Endothelial cell of umbilical vein (primary cell): ENCODE data around the gene APOD. TPM values are rescaled to one million over a fixed set of nuclear protein-coding genes. Genes with fewer than 3 reads are reported as not detected.

Experiments used
- BruUV-seq: library from RNA; stranded (reverse); fragments of 400-500 nt; replicated peaks from 2 replicates; lab custom pipeline; 2021; lab: Mats Ljungman, UMichigan
- CTCF ChIA-PET: fragments of 300-600, 350-600 bp; sonication (Branson Sonifier 250); formaldehyde crosslinking; loops from one replicate; lab custom pipeline; 2021; ENCODE audit warnings: antibody characterized with exemption, inconsistent platforms; lab: Charles Lee
- POLR2A ChIA-PET: fragments of 300-600, 350-600 bp; sonication (Branson Sonifier 250); formaldehyde crosslinking; loops from one replicate; lab custom pipeline; 2021; ENCODE audit warnings: antibody characterized with exemption, inconsistent platforms; lab: Charles Lee
- DNase-seq: peaks from one replicate; pipeline ENCODE4 v3.0.0-alpha.2; 2011; ENCODE audit warnings: low read depth, low spot score
- FAIRE-seq: peaks from 2 replicates; lab custom pipeline; 2011; peaks lifted over from hg19 to GRCh38; lab: Jason Lieb, UNC
- H2AFZ ChIP-seq: 2 replicates; pipeline ENCODE4 v1.6.0; 2012; ENCODE audit warnings: low read depth, low read length, control low read depth, inconsistent platforms
- H3K27ac ChIP-seq: 2 replicates; pipeline ENCODE4 v1.5.1; 2011; ENCODE audit warnings: low read depth, mild to moderate bottlenecking, control low read depth, low read length, moderate library complexity; ENCODE audit not compliant: insufficient read depth
- H3K27me3 ChIP-seq, 2 experiments: 2 replicates each; pipeline versions ENCODE4 v1.6.0 to v1.6.1; 2011; ENCODE audit warnings: low read length in 2 of 2, mixed read lengths in 1 of 2; ENCODE audit not compliant: control insufficient read depth in 2 of 2, insufficient read depth in 2 of 2
- H3K36me3 ChIP-seq, 2 experiments: 2 replicates in 1 of 2; 3 replicates in 1 of 2; pipeline ENCODE4 v1.5.1; 2011; ENCODE audit warnings: low read length in 2 of 2, mild to moderate bottlenecking in 1 of 2, moderate library complexity in 1 of 2; ENCODE audit not compliant: control insufficient read depth in 2 of 2, insufficient read depth in 2 of 2; ENCODE audit errors: extremely low read depth in 1 of 2
- H3K4me1 ChIP-seq: 3 replicates; pipeline ENCODE4 v1.5.1; 2011; ENCODE audit warnings: mild to moderate bottlenecking, low read length; ENCODE audit not compliant: control insufficient read depth, insufficient read depth; ENCODE audit errors: extremely low read depth
- H3K4me2 ChIP-seq: 2 replicates; pipeline ENCODE4 v1.6.1; 2011; ENCODE audit warnings: low read length, control low read depth, mixed read lengths; ENCODE audit not compliant: insufficient read depth
- H3K4me3 ChIP-seq, 3 experiments: fragments of 200-600 bp in 1 of 3; sonication (generic), shearing (Covaris generic) in 1 of 3; replicated peaks in 1 of 3; 2 replicates each; pipeline ENCODE4 v1.5.1; 2011 to 2016; ENCODE audit warnings: control low read depth in 3 of 3, low read length in 3 of 3, mild to moderate bottlenecking in 2 of 3, inconsistent platforms in 1 of 3, low read depth in 1 of 3, moderate library complexity in 1 of 3; ENCODE audit not compliant: insufficient read depth in 1 of 3
- H3K79me2 ChIP-seq: 2 replicates; pipeline ENCODE4 v1.6.0; 2012; ENCODE audit warnings: low read length, inconsistent platforms; ENCODE audit not compliant: control insufficient read depth, insufficient read depth
- H3K9ac ChIP-seq: replicated peaks from 2 replicates; pipeline ENCODE3; 2011; ENCODE audit warnings: low read length, control low read depth; ENCODE audit not compliant: insufficient read depth; ENCODE audit errors: extremely low read depth
- H3K9me1 ChIP-seq: replicated peaks from 3 replicates; pipeline ENCODE4 v1.6.0; 2011; ENCODE audit warnings: mild to moderate bottlenecking, low read length; ENCODE audit not compliant: control insufficient read depth, insufficient read depth; ENCODE audit errors: extremely low read depth
- H3K9me3 ChIP-seq: replicated peaks from 2 replicates; pipeline ENCODE4 v1.5.1; 2012; ENCODE audit warnings: low read length, inconsistent platforms; ENCODE audit not compliant: control insufficient read depth, insufficient read depth
- H4K20me1 ChIP-seq: replicated peaks from 2 replicates; pipeline ENCODE3; 2011; ENCODE audit warnings: mild to moderate bottlenecking, low read length; ENCODE audit not compliant: control insufficient read depth, insufficient read depth; ENCODE audit errors: extremely low read depth
- EZH2 ChIP-seq: IDR thresholded peaks from 2 replicates; pipeline ENCODE4 v1.6.1; 2012; ENCODE audit warnings: borderline replicate concordance, low read depth, mild to moderate bottlenecking, moderate library complexity, low read length, inconsistent platforms; ENCODE audit not compliant: severe bottlenecking
- FOS ChIP-seq: IDR thresholded peaks from 2 replicates; pipeline ENCODE4 v1.6.1; 2011; ENCODE audit warnings: mild to moderate bottlenecking, low read length, moderate library complexity, borderline replicate concordance; ENCODE audit not compliant: insufficient read depth
- GATA2 ChIP-seq: IDR thresholded peaks from 2 replicates; pipeline ENCODE4 v1.7.0; 2011; ENCODE audit warnings: low read depth, mild to moderate bottlenecking, moderate library complexity, mixed read lengths, low read length; ENCODE audit not compliant: insufficient read length, insufficient read depth
- JUN ChIP-seq: IDR thresholded peaks from 2 replicates; pipeline ENCODE4 v1.6.1; 2011; ENCODE audit warnings: borderline replicate concordance, low read depth; ENCODE audit not compliant: insufficient read length, insufficient read depth
- MYC ChIP-seq: IDR thresholded peaks from one replicate; pipeline ENCODE4 v1.6.1; 2011; ENCODE audit warnings: mild to moderate bottlenecking, low read depth, low read length
- POLR2A ChIP-seq: IDR thresholded peaks from 2 replicates; pipeline ENCODE4 v1.6.1; 2012; ENCODE audit warnings: low read depth, mild to moderate bottlenecking, control low read depth, low read length
- POLR2AphosphoS5 ChIP-seq: IDR thresholded peaks from 2 replicates; pipeline ENCODE4 v1.6.1; 2012; ENCODE audit warnings: low read depth, mild to moderate bottlenecking, control low read depth, low read length, moderate library complexity; ENCODE audit not compliant: insufficient read depth
- dilution Hi-C: fragments of 300-500 bp; cut with MboI; formaldehyde crosslinking; loops from one replicate; pipeline ENCODE4 v1.15.0; 2019; ENCODE audit warnings: low sequenced_read_pairs; ENCODE audit not compliant: extremely low pct_ligation_motif_present
- intact Hi-C: fragments of 100-400 bp; cut with micrococcal nuclease; formaldehyde crosslinking; loops from one replicate; pipeline ENCODE4 v1.10.0; 2022
- polyA plus RNA-seq, 4 experiments: library from polyadenylated mRNA; depleted of rRNA in 3 of 4; stranded (reverse) in 3 of 4; unstranded in 1 of 4; fragments of >200 nt; gene quantifications; 2 replicates each; pipeline versions ENCODE4 v1.2.1 to v1.2.3, GENCODE V29; 2011 to 2012; ENCODE audit warnings: missing spikeins in 1 of 4
- total RNA-seq: library from RNA; stranded (reverse); gene quantifications from 2 replicates; pipeline ENCODE4 v1.2.3, GENCODE V29; 2021
- TF ChIP-seq, protein P1 (sequence below): IDR thresholded peaks from 2 replicates; pipeline ENCODE4 v1.6.1; 2011; ENCODE audit not compliant: insufficient read depth, insufficient read length
- TF ChIP-seq, protein P2 (sequence below), 2 donors: IDR thresholded peaks; 1 replicate in 1 of 2; 2 replicates in 1 of 2; pipeline ENCODE4 v1.5.1; 2011; ENCODE audit warnings: low read length in 2 of 2, mild to moderate bottlenecking in 2 of 2, moderate library complexity in 2 of 2, control low read depth in 1 of 2, inconsistent platforms in 1 of 2, low read depth in 1 of 2; ENCODE audit not compliant: insufficient read depth in 1 of 2; ENCODE audit errors: extremely low read depth in 1 of 2

Gene APOD
- total and polyA plus RNA-seq, 2 donors (not counting 3 experiments of a cell fraction or from before 2014, with no cell fraction given), result 2.2 to 2.9 TPM

DNA sequence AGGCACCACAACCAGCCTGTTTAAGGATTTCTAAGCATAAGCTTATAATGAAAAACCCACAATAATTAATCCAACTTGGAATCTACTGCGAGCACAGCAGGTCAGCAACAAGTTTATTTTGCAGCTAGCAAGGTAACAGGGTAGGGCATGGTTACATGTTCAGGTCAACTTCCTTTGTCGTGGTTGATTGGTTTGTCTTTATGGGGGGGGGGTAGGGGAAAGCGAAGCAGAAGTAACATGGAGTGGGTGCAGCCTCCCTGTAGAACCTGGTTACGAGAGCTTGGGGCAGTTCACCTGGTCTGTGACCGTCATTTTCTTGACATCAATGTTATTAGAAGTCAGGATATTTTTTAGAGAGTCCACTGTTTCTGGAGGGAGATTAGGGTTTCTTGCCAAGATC lies 15.1 kb downstream of the APOD start:
- Histone ChIP-seq H3K27me3 (peaks cover 5 to 9% of the 10 kb centered on the region in 2 experiments), H3K9me3 (no peaks in the 10 kb centered on the region), H3K79me2 (no peaks in the 10 kb centered on the region), H2AFZ (no peak overlapping the region), H3K27ac (no peak overlapping the region), H4K20me1 (no peaks in the 10 kb centered on the region), H3K36me3 (no peaks in the 10 kb centered on the region), H3K4me3 (no peak overlapping the region), H3K9me1 (no peaks in the 10 kb centered on the region), H3K9ac (no peak overlapping the region), H3K4me1 (no peaks in the 10 kb centered on the region), H3K4me2 (no peak overlapping the region)
- ChIA-PET CTCF (no interaction called here), POLR2A (interaction anchor here (0.7 kb wide), 1 partner anchor 531 kb away, joined by 3 read pairs; no protein-coding TSS in a partner anchor)
- TF ChIP-seq POLR2AphosphoS5 (no peak), EZH2 (no peak), FOS (no peak), POLR2A (no peak), GATA2 (no peak), JUN (no peak), MYC (no peak)
- TF ChIP-seq, protein P1, sequence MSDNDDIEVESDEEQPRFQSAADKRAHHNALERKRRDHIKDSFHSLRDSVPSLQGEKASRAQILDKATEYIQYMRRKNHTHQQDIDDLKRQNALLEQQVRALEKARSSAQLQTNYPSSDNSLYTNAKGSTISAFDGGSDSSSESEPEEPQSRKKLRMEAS, result no peak
- TF ChIP-seq, protein P2, sequence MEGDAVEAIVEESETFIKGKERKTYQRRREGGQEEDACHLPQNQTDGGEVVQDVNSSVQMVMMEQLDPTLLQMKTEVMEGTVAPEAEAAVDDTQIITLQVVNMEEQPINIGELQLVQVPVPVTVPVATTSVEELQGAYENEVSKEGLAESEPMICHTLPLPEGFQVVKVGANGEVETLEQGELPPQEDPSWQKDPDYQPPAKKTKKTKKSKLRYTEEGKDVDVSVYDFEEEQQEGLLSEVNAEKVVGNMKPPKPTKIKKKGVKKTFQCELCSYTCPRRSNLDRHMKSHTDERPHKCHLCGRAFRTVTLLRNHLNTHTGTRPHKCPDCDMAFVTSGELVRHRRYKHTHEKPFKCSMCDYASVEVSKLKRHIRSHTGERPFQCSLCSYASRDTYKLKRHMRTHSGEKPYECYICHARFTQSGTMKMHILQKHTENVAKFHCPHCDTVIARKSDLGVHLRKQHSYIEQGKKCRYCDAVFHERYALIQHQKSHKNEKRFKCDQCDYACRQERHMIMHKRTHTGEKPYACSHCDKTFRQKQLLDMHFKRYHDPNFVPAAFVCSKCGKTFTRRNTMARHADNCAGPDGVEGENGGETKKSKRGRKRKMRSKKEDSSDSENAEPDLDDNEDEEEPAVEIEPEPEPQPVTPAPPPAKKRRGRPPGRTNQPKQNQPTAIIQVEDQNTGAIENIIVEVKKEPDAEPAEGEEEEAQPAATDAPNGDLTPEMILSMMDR (IDR thresholded peaks at IDR 0.05; ENCODE audit: extremely low read depth in 1 of 2, insufficient read depth in 1 of 2, low read depth in 1 of 2, low read length in 2 of 2), result no peak
- DNase-seq, result no peak
- BruUV-seq, result no TSS peak
- dilution Hi-C loops (no loop called here), intact Hi-C loops (no loop called here)
- no peak for FAIRE-seq
